Gastrocnemius medialis (tissue), 4 donors: Measurements from ENCODE around the gene PLXNC1. TPM values are rescaled to one million over a fixed set of nuclear protein-coding genes. Genes with fewer than 3 reads are reported as not detected.

ENCODE experiments used
- ATAC-seq, 2 donors: fragments of 150-250 bp; one replicate each; pipeline ENCODE4 v1.9.1; 2016
- DNase-seq, 2 donors: peaks; one replicate each; pipeline ENCODE4 v3.0.0-alpha.2; 2019
- H3K27ac ChIP-seq, 4 donors: fragments of 200-600 bp; sonication (generic); 1 replicate in 1 of 4; 2 replicates in 3 of 4; pipeline ENCODE4 v1.5.1; 2016 to 2018; ENCODE audit warnings: mild to moderate bottlenecking in 2 of 4, moderate library complexity in 1 of 4
- H3K27me3 ChIP-seq, 3 donors: fragments of 200-600 bp; sonication (generic) in 2 of 3; 1 replicate in 1 of 3; 2 replicates in 2 of 3; pipeline versions ENCODE4 v1.5.1 to v1.6.0; 2016 to 2019; ENCODE audit warnings: mild to moderate bottlenecking in 1 of 3, moderate library complexity in 1 of 3
- H3K36me3 ChIP-seq, 2 donors: fragments of 200-600 bp; sonication (generic) in 1 of 2; one replicate each; pipeline ENCODE4 v1.5.1; 2017 to 2018
- H3K4me1 ChIP-seq, 2 donors: fragments of 200-600 bp; sonication (generic) in 1 of 2; one replicate each; pipeline ENCODE4 v1.5.1; 2016 to 2017; ENCODE audit warnings: mild to moderate bottlenecking in 2 of 2
- H3K4me3 ChIP-seq, 4 donors: fragments of 200-600 bp; sonication (generic) in 3 of 4; 1 replicate in 1 of 4; 2 replicates in 3 of 4; pipeline ENCODE4 v1.5.1; 2016 to 2019; ENCODE audit warnings: mild to moderate bottlenecking in 2 of 4
- H3K9me3 ChIP-seq, 3 donors: fragments of 200-600 bp; sonication (generic) in 2 of 3; 1 replicate in 1 of 3; 2 replicates in 2 of 3; pipeline ENCODE4 v1.5.1; 2016 to 2019
- POLR2A ChIP-seq, 2 donors: fragments of 450-650 bp; IDR thresholded peaks; one replicate each; pipeline ENCODE4 v1.6.1; 2017; ENCODE audit warnings: antibody characterized with exemption in 2 of 2, mild to moderate bottlenecking in 2 of 2, moderate library complexity in 2 of 2
- in situ Hi-C, 4 donors: fragments of 200-750 bp; cut with MboI; loops; one replicate each; pipeline versions ENCODE4 v1.15.0 to v1.8.0; 2017; ENCODE audit warnings: low sequenced_read_pairs in 4 of 4
- intact Hi-C: fragments of 100-400 bp; cut with DNase I; formaldehyde crosslinking; loops from one replicate; pipeline ENCODE4 v1.15.1; 2023; ENCODE audit warnings: low total_unique reads
- total RNA-seq, 4 donors: library from RNA; depleted of rRNA; stranded (reverse); fragments of >200 nt; gene quantifications; one replicate each; pipeline versions ENCODE4 v1.1.0 to v1.2.3, GENCODE V29; 2016
- TF ChIP-seq, protein P1 (sequence below), 5 experiments: fragments of 450-650 bp in 3 of 5; fragments of 200-600 bp in 2 of 5; sonication (generic) in 2 of 5; IDR thresholded peaks in 4 of 5; conservative IDR thresholded peaks in 1 of 5; 1 replicate in 4 of 5; 2 replicates in 1 of 5; pipeline ENCODE4 v1.5.1; 2016 to 2019; ENCODE audit warnings: antibody characterized with exemption in 5 of 5, mild to moderate bottlenecking in 3 of 5, moderate library complexity in 3 of 5

The PLXNC1 gene
- total RNA-seq, 4 donors from 2014 or later: 0.62 to 2.2 (median 1.2) TPM

DNA sequence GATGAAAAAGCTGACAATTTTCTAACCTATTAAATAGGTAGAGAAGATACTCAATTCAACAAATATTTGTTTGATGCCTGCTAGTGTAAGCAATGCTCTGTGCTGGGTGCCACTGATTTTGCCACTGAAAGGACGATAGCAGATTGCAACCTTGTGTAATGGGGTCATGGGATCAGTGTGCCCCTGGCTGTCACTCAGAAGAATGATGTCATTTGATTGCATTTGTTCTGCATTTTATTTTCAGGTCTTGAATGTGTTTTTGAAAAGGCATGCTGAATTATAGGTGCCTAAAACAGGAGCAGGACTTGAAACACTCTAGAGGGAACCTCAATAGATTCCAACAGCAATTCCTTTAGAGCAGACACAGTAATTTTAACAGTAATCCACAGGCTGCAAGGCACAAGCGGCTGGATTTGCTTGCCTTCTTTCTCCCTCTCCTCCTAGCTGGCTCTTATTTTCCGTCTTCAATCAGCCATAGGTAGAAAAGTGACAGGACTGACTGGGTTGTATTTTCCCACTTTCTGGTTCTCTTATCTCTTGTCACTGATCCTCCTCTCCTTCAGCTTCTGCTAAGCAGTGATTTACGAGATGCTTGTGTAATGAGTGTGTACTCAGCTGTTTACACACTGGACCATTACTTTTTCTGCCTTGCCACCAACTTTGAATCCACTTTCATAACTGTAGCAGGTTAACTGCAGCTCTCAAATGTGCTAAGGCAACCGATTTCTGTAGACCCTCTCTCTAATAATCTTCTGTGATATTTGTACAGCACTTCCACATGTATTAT is 4.1 kb downstream of the PLXNC1 start:
- intact Hi-C loops: no loop called here
- Histone ChIP-seq H3K4me3 (no peak overlapping the region), H3K9me3 (no peaks in the 10 kb centered on the region), H3K36me3 (no peaks in the 10 kb centered on the region), H3K27me3 (peaks cover 0 to 14% (median 11%) of the 10 kb centered on the region in 3 donors), H3K27ac (no peak overlapping the region), H3K4me1 (peaks cover 4 to 5% of the 10 kb centered on the region in 2 donors)
- no peak for ATAC-seq
- TF ChIP-seq, protein P1, sequence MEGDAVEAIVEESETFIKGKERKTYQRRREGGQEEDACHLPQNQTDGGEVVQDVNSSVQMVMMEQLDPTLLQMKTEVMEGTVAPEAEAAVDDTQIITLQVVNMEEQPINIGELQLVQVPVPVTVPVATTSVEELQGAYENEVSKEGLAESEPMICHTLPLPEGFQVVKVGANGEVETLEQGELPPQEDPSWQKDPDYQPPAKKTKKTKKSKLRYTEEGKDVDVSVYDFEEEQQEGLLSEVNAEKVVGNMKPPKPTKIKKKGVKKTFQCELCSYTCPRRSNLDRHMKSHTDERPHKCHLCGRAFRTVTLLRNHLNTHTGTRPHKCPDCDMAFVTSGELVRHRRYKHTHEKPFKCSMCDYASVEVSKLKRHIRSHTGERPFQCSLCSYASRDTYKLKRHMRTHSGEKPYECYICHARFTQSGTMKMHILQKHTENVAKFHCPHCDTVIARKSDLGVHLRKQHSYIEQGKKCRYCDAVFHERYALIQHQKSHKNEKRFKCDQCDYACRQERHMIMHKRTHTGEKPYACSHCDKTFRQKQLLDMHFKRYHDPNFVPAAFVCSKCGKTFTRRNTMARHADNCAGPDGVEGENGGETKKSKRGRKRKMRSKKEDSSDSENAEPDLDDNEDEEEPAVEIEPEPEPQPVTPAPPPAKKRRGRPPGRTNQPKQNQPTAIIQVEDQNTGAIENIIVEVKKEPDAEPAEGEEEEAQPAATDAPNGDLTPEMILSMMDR (IDR thresholded peaks at IDR 0.05 in 4 of 5, conservative IDR thresholded peaks at IDR 0.05 in 1 of 5): no peak
- no peak for TF ChIP-seq POLR2A (IDR thresholded peaks at IDR 0.05)
- no peak for DNase-seq
- in situ Hi-C loops: loop anchor here in 1 of 4 donors (25.0 kb wide), 1 partner anchor 610 kb away; no protein-coding TSS in a partner anchor

DNA sequence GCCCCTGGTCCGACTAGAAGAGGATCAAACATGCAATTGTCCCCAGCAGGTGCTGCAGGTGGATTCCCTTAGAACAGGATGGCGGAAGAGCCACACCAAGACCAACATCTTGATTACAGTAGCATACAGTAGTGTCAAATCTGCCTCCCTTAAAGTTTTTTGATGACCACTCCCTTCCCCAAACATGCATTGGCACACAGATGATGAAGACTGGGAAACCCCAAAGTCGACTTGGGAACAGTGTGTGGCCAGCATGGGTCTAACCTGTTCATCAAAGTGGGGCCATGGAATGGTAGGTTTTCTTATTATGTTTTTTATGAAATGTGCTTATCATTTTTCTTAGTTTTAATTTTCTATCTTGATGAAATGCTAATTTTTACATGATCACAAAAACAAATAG is 8.8 kb downstream of the PLXNC1 start:
- ATAC-seq (no peak), DNase-seq (no peak)
- in situ Hi-C loops (loop anchor here in 1 of 4 donors (25.0 kb wide), 1 partner anchor 605 kb away; no protein-coding TSS in a partner anchor), intact Hi-C loops (no loop called here)
- no peaks in the 10 kb centered on the region for H3K9me3 ChIP-seq
- H3K4me1 ChIP-seq: no peaks in the 10 kb centered on the region
- no peaks in the 10 kb centered on the region for H3K27me3 ChIP-seq
- H3K36me3 ChIP-seq: no peaks in the 10 kb centered on the region
- no peak overlapping the region for H3K27ac ChIP-seq
- TF ChIP-seq, protein P1 (IDR thresholded peaks at IDR 0.05 in 4 of 5, conservative IDR thresholded peaks at IDR 0.05 in 1 of 5): no peak
- no peak for TF ChIP-seq POLR2A (IDR thresholded peaks at IDR 0.05)
- H3K4me3 ChIP-seq: no peak overlapping the region

GRCh38 chr12:94157981-94158411 is 9.6 kb downstream of the PLXNC1 start:
- no peak for ATAC-seq
- intact Hi-C loops: no loop called here
- no peak for DNase-seq
- in situ Hi-C loops: loop anchor here in 1 of 4 donors (25.0 kb wide), 1 partner anchor 604 kb away; no protein-coding TSS in a partner anchor
- Histone ChIP-seq H3K27ac (no peak overlapping the region), H3K27me3 (no peaks in the 10 kb centered on the region), H3K9me3 (no peaks in the 10 kb centered on the region), H3K4me1 (no peaks in the 10 kb centered on the region), H3K36me3 (no peaks in the 10 kb centered on the region), H3K4me3 (no peak overlapping the region)
- no peak for TF ChIP-seq POLR2A (IDR thresholded peaks at IDR 0.05)

DNA sequence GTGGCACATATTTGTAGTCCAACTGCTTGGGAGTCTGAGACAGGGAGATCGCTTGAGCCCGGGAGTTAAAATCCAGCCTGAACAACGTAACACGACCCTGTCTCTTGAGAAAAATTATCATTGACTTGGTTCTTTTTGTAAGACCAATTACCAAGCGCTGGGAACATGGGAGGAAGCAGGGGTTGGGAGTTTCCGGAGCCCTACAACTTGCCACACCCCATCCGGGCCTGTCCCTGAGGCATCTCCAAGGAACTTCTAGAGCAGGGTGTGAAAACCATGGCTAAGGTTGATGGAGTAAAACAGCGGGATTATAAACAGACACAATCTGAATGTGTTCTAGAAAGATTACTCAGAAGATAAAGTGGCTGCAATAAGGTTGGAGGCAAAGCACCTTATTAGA is 10.3 kb downstream of the PLXNC1 start:
- DNase-seq (no peak), ATAC-seq (no peak)
- Histone ChIP-seq H3K4me3 (no peak overlapping the region), H3K9me3 (no peaks in the 10 kb centered on the region), H3K4me1 (no peaks in the 10 kb centered on the region), H3K36me3 (no peaks in the 10 kb centered on the region), H3K27ac (no peak overlapping the region), H3K27me3 (no peaks in the 10 kb centered on the region)
- intact Hi-C loops: no loop called here
- in situ Hi-C loops: loop anchor here in 1 of 4 donors (25.0 kb wide), 1 partner anchor 604 kb away; no protein-coding TSS in a partner anchor
- TF ChIP-seq POLR2A (IDR thresholded peaks at IDR 0.05): no peak
- TF ChIP-seq, protein P1 (IDR thresholded peaks at IDR 0.05 in 4 of 5, conservative IDR thresholded peaks at IDR 0.05 in 1 of 5): no peak

GRCh38 chr12:94162108-94162507 is 13.7 kb downstream of the PLXNC1 start:
- DNase-seq (no peak), ATAC-seq (no peak)
- Histone ChIP-seq H3K27me3 (no peaks in the 10 kb centered on the region), H3K36me3 (no peaks in the 10 kb centered on the region), H3K4me3 (no peak overlapping the region), H3K9me3 (no peaks in the 10 kb centered on the region), H3K4me1 (no peaks in the 10 kb centered on the region), H3K27ac (no peak overlapping the region)
- in situ Hi-C loops: loop anchor here in 1 of 4 donors (25.0 kb wide), 1 partner anchor 600 kb away; no protein-coding TSS in a partner anchor
- TF ChIP-seq, protein P1 (IDR thresholded peaks at IDR 0.05 in 4 of 5, conservative IDR thresholded peaks at IDR 0.05 in 1 of 5): no peak
- no peak for TF ChIP-seq POLR2A (IDR thresholded peaks at IDR 0.05)
- intact Hi-C loops: no loop called here
